CD4-positive, alpha-beta T cell treated with Interleukin-1 beta for 1 hour (primary cell): ENCODE data around the gene RAVER1.
"Not testable (repeated sequence)": the region's sequence is repeated elsewhere in the genome, so short reads cannot be mapped to it uniquely, and the experiment has no call there.

Source experiments
- DNase-seq, 2 donors: peaks; one replicate each; pipeline ENCODE4 v3.0.0-alpha.2; 2020 to 2022

RAVER1 gene, protein sequence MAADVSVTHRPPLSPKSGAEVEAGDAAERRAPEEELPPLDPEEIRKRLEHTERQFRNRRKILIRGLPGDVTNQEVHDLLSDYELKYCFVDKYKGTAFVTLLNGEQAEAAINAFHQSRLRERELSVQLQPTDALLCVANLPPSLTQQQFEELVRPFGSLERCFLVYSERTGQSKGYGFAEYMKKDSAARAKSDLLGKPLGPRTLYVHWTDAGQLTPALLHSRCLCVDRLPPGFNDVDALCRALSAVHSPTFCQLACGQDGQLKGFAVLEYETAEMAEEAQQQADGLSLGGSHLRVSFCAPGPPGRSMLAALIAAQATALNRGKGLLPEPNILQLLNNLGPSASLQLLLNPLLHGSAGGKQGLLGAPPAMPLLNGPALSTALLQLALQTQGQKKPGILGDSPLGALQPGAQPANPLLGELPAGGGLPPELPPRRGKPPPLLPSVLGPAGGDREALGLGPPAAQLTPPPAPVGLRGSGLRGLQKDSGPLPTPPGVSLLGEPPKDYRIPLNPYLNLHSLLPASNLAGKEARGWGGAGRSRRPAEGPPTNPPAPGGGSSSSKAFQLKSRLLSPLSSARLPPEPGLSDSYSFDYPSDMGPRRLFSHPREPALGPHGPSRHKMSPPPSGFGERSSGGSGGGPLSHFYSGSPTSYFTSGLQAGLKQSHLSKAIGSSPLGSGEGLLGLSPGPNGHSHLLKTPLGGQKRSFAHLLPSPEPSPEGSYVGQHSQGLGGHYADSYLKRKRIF

DNA sequence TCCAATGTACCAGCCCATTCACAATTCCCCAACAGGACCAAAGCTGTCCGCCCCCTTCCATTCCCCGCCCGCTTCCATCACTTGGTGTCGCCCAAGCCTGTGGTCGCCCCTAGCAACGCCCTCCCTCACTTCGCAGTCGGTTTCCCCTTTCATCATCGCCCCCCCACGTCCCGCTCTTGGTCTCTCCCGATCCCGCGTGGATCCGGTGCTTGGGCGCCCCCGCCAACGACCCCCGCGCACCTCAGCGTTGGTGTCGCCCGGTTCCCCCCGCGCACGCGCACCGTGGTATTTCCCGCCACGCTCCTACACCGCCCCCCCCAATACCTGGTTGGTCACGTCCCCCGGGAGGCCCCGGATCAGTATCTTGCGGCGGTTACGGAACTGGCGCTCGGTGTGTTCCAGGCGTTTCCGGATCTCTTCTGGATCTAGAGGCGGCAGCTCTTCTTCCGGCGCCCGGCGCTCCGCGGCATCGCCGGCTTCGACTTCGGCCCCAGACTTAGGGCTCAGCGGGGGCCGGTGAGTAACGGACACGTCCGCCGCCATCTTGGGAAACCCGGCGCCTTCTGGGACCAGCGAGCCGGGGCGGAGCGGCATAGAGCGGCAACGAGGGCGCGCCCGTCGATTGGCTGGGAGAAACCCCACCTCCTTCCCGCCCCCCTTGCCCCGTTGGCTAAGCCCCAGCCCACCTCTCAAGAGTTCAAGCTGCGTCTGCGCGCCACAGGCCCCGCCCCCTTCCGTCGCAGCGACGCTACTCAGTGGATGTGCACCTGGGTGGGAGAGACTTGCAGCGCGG lies at the start of gene RAVER1:
Gene RAVER1 (minus strand): TSS at position 565 of the 793 bp plus-strand sequence. CDS start 22 bp downstream, at position 543.
- peak; percentile 98 for DNase-seq

- DNase-seq = not testable (repeated sequence)
These were observed 49.8 kb upstream of the RAVER1 start for GRCh38 chr19:10383223-10383499.

DNA sequence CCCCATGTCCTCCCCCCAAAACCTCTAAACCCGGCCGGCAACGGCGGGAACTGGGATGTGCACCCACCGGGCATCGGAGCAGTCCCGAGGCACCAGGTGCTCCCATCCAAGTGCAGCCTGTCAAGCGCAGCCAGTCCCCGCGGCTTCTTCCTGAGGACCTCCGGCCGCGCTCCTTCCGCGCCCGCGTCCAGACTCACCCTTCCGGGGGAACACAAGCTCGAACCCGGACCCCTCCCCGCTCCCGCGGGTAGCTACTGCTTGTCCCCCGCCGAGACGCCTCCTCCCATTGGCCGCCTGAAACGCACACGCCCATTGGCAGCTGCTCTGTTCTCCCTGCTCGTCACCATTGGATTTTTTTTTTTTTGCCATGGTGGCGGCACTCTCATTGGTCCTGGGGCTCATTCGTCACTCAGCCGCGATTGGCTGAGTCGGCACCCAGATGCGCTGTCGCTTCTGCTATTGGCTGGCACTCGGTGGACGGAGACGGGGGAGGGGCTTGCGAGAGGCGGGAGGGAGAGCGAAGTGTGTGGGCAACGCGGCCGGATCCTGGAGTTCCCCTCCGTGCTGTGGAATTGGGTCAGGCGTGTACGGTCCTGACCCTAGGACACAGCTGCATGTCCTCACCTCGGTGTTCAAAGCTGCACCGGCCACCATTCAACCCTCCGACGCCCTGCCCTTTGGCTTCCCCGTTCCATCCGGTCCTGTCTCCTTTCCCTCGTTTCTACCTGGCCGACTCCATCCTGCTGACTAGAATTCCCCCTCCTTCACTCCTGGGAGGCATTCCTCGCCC lies 47.2 kb upstream of the RAVER1 start, which contains the start of gene TYK2:
Gene TYK2 (minus strand): TSS at position 260 of the 790 bp plus-strand sequence. CDS start 2,166 bp downstream, outside the sequence.
- DNase-seq = peak; percentile 98

- DNase-seq = no peak
These were observed 46.6 kb upstream of the RAVER1 start for GRCh38 chr19:10379880-10380312.

DNA sequence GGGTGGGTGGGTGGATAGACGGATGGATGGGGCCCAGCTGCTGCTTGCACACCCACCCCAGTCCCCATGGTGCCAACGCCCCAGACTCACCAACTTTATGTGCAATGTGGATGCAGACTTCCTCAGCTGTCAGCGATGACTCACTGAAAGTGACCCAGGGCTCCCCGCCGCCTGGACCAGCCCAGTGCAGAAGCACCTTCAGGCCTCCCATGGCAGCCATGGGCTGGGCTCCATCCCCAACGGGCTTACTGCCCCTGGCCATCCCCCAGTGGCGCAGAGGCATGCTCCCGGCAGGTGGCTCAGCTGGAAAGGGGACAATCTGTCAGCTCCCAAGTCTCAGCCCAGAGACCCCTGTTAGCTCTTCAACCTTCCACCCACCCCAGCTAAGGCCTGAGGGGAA lies 44.8 kb upstream of the RAVER1 start:
- no peak for DNase-seq

GRCh38 chr19:10377140-10377640 lies 43.9 kb upstream of the RAVER1 start:
- not testable (repeated sequence) for DNase-seq

DNA sequence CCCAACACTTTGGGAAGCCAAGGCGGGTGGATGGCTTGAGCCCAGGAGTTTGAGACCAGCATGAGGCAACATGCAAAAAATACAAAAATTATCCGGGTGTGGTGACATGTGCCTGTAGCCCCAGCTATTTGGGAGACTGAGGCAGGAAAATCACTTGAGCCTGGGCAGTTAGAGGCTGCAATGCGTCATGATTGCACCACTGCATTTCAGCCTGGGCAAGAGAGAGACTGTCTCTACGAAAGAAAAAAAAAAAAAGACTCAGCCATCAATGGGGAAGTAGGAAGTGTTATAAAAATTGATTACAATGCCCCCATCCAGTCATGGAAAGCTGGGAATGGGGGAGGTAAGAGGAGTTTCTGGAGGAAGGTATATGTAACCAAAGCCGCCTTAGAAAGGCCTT lies 41.6 kb upstream of the RAVER1 start:
- no peak for DNase-seq

DNA sequence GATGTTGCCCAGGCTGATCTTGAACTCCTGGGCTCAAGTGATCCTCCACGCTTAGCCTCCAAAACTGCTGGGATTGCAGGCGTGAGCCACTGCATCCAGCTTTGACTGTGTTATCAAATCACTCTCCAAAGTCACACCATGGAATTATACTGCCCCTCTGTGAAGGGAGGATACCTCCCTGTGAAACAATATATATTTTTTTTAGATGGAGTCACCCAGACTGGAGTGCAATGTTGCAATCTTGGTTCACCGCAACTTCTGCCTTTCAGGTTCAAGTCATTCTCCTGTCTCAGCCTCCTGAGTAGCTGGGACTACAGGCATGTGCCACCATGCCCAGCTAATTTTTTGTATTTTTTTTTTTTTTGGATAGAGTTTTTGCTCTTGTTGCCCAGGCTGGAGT lies 39.4 kb upstream of the RAVER1 start:
- peak in 1 of 2 donors; percentile 58 for DNase-seq

DNA sequence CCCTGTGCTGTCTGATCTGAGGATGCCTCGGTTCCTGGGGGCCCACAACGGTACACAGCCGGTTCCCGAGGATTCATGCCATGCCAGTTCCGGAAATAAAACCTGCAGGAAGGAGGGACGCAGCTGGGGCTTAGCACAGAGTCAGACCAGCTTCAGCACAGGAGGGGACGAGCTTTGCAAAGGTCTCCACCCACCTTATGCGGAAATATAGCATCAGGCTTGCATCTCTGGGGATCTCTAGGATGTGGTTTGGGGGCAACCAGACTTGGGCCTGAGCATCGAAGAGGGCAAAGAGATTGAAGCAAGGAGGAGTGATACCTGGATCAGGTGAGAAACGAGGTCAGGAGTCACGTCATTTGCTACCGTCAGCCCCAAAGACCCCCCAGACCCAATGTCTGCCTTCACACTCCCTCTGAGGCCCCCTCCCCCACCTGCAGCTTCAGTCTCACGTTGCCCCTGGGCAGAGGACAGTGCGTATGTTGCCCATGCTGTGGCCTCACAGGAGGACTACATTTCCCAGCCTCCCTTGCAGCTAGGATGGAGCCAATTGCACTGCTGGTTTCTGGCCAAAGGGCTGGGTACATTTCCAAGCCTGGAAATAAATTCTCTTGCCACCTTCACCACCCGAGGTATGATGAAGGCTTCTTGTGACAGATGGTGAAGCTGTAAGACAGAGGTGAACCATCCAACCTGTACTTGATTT lies 34.9 kb upstream of the RAVER1 start:
- no peak for DNase-seq

DNA sequence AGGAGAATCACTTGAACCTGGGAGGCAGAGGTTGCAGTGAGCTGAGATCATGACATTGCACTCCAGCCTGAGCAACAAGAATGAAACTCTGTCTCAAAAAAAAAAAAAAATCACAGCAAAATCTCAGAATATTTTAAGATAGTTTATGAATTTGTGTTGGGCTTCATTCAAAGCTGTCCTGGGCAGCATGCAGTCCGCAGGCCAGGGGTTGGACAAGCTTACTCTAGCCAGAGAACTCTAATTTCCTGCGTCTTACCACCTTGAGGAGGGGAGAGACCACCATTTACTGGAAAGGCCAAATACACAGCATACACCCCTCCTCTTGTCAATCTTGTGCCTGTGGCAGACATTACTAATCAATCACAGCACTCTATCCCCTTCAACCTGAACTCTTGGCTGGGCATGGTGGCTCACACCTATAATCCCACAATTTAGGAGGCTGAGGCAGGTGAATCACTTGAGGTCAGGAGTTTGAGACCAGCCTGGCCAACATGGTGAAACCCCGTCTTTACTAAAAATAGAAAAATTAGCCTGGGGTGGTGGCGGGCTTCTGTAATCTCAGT lies 33.7 kb upstream of the RAVER1 start:
- DNase-seq = not testable (repeated sequence)

DNA sequence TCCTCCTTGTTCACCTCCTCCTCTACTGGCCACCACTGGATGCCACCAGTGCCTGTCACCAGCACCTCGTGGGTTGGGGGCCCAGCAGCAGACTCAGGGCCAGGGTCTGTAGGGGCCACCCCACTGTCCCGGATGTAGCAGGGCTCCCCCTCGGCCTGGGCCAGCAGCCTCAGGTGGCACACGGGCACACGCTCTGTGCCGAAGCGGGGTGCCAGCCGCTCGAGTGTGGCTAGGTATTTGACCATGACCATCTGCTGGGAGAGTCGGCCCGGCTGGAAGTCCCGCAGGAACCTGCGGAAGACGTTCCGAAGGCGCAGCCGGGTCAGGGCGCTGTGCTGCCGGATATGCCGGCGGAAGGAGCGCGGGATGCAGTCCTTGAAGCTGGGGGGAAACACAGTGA lies 32.2 kb upstream of the RAVER1 start:
- DNase-seq = no peak

GRCh38 chr19:10364644-10365043 lies 31.3 kb upstream of the RAVER1 start:
- DNase-seq = no peak

GRCh38 chr19:10363789-10364281 lies 30.5 kb upstream of the RAVER1 start:
- no peak for DNase-seq

- DNase-seq = no peak
These were observed 28.9 kb upstream of the RAVER1 start for GRCh38 chr19:10362259-10362658.

- DNase-seq = no peak
These were observed 28.3 kb upstream of the RAVER1 start for GRCh38 chr19:10361569-10362011.

DNA sequence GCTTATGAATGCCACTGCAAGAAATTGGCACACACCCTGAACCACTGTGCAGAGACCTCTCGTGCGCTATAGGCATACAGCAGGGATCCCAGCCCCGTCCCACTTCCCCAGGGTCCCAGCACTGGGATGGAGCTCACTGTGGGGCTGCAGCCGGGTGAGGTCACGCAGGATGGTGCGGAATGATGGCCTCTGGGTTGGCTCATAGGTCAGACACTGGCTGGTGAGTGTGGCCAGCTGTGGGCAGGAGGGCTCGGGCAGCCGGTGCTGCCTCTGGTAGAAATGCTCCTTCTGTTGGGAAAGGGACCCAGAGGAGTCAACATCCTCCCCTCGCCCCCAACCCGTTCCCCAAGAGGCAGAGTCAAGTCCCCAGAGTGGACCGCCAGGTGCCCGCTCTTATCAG lies 23.1 kb upstream of the RAVER1 start:
- no peak for DNase-seq

DNA sequence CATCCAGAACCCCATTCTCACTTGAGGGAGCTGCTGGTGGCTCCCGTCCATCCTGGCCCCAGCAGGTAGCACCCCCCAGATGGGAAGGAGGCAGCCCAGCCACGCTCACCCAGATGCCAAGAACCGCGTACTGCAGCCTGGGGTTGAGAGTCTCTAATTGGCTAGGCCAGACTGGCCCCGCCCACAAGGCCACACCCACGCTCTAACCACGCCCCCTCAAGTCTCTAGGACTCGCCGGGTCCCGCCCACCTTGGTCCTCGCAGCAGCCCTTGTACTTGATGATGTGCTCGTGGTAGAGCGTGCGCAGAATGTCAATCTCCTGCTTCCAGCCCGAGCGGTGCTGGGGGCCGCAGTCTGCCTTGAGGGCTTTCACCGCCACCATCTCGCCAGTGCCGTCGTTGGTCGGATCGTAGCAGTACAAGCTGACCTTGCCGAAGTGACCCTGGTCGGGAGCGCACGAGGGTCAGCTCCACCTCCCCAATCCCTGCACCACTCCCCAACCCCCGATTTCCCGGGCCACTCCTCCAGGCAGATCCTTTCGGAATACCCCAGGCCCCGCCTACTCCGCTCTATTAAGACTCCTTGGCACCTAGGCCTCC lies 20.6 kb upstream of the RAVER1 start:
- DNase-seq = peak; percentile 36 to 39

DNA sequence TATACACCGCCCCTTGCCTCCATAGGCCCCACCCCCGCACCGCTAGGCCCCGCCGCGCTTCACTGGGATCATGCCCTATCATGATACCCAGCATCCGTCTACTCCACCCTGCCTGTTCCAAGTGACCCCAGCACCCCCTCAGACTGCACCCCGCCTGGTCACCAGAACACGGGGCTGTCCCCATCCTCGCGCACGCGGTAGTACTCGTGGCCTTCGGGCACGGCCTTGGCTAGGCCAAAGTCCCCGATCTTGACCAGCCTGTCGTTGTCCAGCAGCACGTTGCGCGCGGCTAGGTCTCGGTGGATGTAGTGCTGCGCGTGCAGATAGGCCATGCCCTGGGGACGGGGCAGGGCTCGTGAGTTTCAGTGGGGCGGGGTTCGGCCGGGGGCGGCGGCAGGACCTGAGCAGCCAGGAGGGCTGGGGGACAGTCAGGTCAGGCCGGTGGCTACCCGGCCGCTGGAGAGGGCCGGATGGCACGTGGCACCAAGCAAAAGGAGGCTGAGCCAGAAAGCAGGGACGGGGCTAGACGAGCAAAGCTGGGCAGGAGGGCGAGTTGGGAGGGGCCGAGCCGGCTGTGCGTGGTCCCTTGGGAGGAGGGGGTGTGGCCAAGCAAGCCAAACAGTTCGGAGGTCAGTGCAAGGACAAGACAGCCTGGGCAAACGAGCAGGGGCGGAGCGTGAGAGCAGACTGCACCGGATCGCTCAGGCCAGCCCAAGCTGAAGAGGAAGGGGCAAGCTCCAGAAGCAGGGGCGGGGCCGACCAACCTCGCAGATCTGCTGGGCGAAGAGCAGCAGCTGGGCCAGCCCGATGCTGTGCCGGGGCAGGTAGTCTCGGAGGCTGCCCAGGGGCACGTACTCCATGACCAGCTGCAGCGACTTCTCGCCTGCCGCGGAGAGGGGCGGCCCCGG lies 19.7 kb upstream of the RAVER1 start:
- no peak for DNase-seq

- peak in 1 of 2 donors; percentile 66 for DNase-seq
These were observed 13.2 kb upstream of the RAVER1 start for GRCh38 chr19:10346509-10346908.
